Measurements from ENCODE around the gene IL4R. TPM values are rescaled to one million over a fixed set of nuclear protein-coding genes. Genes with fewer than 3 reads are reported as not detected.
"Not testable (repeated sequence)": the region's sequence is repeated elsewhere in the genome, so short reads cannot be mapped to it uniquely, and the experiment has no call there.

The IL4R gene
- total and polyA plus RNA-seq, 3 experiments from 2014 or later: 41.6 to 142 (median 140) TPM

DNA sequence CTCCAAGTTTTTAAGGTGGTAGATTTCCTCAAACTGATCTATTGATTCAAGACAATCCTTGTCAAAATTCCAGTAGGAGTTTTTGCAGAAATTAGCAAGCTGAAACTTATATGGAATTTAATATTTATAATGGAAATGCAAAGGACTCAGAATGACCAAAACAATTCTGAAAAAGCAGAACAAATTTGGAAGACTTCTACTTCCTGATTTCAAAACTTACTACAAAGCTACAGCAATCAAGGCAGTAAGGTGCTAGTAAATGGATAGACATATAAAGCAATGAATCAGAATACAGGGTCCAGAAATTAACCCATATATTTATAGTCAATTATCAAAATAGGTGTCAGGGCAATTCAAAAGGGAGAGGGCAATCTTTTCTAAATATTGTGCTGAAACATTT is 76.4 kb downstream of the IL4R start:
- Histone ChIP-seq H3K36me3 (ENCODE audit: insufficient read depth, low read length) (no peaks in the 10 kb centered on the region), H3K4me3 (ENCODE audit: low read length) (no peak overlapping the region), H3K27ac (ENCODE audit: low read depth, low read length) (no peak overlapping the region), H3K9me3 (ENCODE audit: low read length) (peaks cover 5% of the 10 kb centered on the region), H3K27me3 (ENCODE audit: insufficient read depth, low read length, poor library complexity, severe bottlenecking) (no peaks in the 10 kb centered on the region), H3K4me1 (ENCODE audit: insufficient read depth, low read length) (no peaks in the 10 kb centered on the region)
- Mint-ChIP-seq H3K9me3 (peaks cover 3 to 31% (median 22%) of the 10 kb centered on the region in 5 donors), H3K36me3 (peaks cover 0 to 35% (median 2%) of the 10 kb centered on the region in 3 donors), H3K27ac (no peak overlapping the region), H3K4me1 (peaks cover 13 to 17% (median 16%) of the 10 kb centered on the region in 3 donors), H3K4me3 (no peak overlapping the region), H3K27me3 (no peaks in the 10 kb centered on the region)
- DNase-seq: no peak
- ChIA-PET CTCF (no interaction called here), POLR2A (interaction anchor here (0.8 to 1.4 kb wide), 2 partner anchors 11 to 322 kb away, joined by 4 read pairs; no protein-coding TSS in a partner anchor)

DNA sequence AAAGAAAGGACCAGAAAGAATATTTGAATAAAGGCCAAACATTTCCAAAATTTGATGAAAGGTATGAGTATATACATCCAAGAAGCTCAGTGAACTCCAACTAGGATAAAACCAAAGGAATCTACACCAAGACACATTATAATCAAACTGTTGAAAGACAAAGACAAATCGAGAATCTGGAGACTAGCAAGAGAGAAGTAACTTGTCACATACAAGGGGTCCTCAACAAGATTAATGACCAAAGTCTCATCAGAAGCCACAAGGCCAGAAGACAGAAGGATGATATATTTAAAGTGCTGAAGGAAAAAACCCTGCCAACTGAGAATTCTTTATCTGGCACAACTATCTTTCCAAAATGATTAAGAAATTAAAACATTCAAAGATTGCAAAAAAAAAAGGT is 78.9 kb downstream of the IL4R start:
- Mint-ChIP-seq H3K27me3 (no peaks in the 10 kb centered on the region), H3K9me3 (peaks cover 3 to 31% (median 22%) of the 10 kb centered on the region in 5 donors), H3K4me1 (peaks cover 14 to 17% (median 16%) of the 10 kb centered on the region in 3 donors), H3K4me3 (no peak overlapping the region), H3K27ac (no peak overlapping the region), H3K36me3 (peaks cover 0 to 32% (median 4%) of the 10 kb centered on the region in 3 donors)
- H3K27ac ChIP-seq (ENCODE audit: low read depth, low read length): no peak overlapping the region
- no peak overlapping the region for H3K4me3 ChIP-seq (ENCODE audit: low read length)
- H3K27me3 ChIP-seq (ENCODE audit: insufficient read depth, low read length, poor library complexity, severe bottlenecking): no peaks in the 10 kb centered on the region
- DNase-seq: no peak
- peaks cover 5% of the 10 kb centered on the region for H3K9me3 ChIP-seq (ENCODE audit: low read length)
- H3K36me3 ChIP-seq (ENCODE audit: insufficient read depth, low read length): no peaks in the 10 kb centered on the region
- no peaks in the 10 kb centered on the region for H3K4me1 ChIP-seq (ENCODE audit: insufficient read depth, low read length)
- POLR2A ChIA-PET: no interaction called here
- CTCF ChIA-PET: interaction anchor here (1.0 kb wide), 1 partner anchor 15 kb away, joined by 3 read pairs; no protein-coding TSS in a partner anchor

DNA sequence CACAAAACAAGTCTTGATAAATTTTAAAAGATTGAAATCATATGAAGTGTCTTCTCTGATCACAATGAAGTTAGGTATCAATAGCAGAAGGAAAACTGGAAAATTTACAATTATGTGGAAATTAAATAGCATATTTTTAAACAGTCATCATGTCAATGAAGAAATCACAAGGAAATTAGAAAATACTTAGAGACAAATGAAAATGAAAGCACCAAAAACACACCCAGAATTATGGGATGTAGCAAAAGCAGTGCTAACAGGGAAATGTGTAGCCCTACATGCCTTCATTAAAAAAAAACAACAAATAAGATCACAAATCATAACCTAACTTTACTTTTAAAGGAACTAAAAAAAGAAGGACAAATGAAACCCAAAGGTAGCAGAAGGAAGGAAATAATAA is 80.7 kb downstream of the IL4R start:
- Mint-ChIP-seq H3K27me3 (no peaks in the 10 kb centered on the region), H3K9me3 (peaks cover 0 to 29% (median 22%) of the 10 kb centered on the region in 5 donors), H3K4me1 (peaks cover 16 to 23% (median 20%) of the 10 kb centered on the region in 3 donors), H3K27ac (peak overlapping the region in 3 of 8 donors; percentile 5 to 28 (median 17)), H3K36me3 (peaks cover 0 to 32% (median 4%) of the 10 kb centered on the region in 3 donors), H3K4me3 (no peak overlapping the region)
- Histone ChIP-seq H3K9me3 (ENCODE audit: low read length) (peaks cover 5% of the 10 kb centered on the region), H3K36me3 (ENCODE audit: insufficient read depth, low read length) (no peaks in the 10 kb centered on the region), H3K27me3 (ENCODE audit: insufficient read depth, low read length, poor library complexity, severe bottlenecking) (no peaks in the 10 kb centered on the region), H3K27ac (ENCODE audit: low read depth, low read length) (no peak overlapping the region), H3K4me1 (ENCODE audit: insufficient read depth, low read length) (no peaks in the 10 kb centered on the region), H3K4me3 (ENCODE audit: low read length) (no peak overlapping the region)
- POLR2A ChIA-PET: no interaction called here
- DNase-seq: no peak
- CTCF ChIA-PET: interaction anchor here (1.2 kb wide), 1 partner anchor 160 kb away, joined by 4 read pairs; no protein-coding TSS in a partner anchor

- CTCF ChIA-PET; H3K27me3 ChIP-seq (ENCODE audit: insufficient read depth, low read length, poor library complexity, severe bottlenecking); H3K4me3 ChIP-seq (ENCODE audit: low read length); H3K27me3 Mint-ChIP-seq; POLR2A ChIA-PET; DNase-seq; H3K27ac ChIP-seq (ENCODE audit: low read depth, low read length); H3K9me3 ChIP-seq (ENCODE audit: low read length); H3K36me3 ChIP-seq (ENCODE audit: insufficient read depth, low read length); H3K4me3 Mint-ChIP-seq: not testable (repeated sequence)
- Mint-ChIP-seq H3K27ac (peak overlapping the region in 5 of 8 donors; percentile 3 to 61 (median 42)), H3K4me1 (peaks cover 40 to 51% (median 44%) of the 10 kb centered on the region in 3 donors), H3K36me3 (peaks cover 7 to 19% (median 13%) of the 10 kb centered on the region in 3 donors), H3K9me3 (peaks cover 0 to 12% (median 9%) of the 10 kb centered on the region in 5 donors)
- peaks cover 18% of the 10 kb centered on the region for H3K4me1 ChIP-seq (ENCODE audit: insufficient read depth, low read length)
These were observed 84.6 kb downstream of the IL4R start for GRCh38 chr16:27398341-27398893.

DNA sequence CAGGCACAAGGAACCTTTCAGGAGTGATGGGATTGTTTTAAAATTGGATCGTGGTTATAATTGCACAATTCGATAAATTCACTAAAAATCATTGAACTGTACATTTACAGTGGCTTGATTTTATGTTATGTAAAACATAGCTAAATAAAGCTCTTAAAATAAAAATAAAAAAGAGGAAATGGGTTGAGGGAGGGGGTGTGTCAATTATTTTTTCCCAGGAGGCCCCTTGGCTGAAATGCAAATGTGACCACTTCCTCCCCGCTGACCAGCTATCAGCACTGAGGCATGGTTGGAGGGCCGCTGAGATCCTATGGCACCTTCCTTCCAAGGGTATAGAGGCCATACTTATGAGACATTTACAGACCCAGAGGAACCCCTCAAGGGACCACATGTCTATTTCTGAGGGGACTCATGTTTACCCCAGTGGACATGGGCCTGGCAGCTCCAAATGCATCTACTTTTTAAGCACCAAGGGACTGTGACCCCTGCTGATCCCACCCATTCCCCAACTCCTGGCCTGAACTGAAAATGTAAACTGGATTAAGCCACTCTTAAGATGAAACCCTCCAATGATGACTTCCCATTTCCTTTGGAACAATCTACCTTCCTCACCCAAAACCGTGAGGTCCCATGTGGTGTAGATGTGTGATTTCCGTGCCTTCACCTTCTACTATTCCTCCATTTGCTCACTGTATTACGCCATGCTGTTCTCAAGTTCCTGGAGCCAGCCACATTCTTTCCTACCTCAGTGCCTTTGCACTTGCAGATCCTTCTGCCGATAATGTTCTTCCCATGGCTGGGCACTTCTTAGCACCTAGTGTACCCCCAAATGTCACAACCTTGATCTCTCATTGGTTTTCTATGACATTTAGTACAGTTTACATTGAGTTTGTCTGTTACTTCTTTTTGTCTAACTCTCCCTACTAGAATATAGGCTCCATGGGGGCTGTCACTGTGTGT is 85.4 kb downstream of the IL4R start:
- Histone ChIP-seq H3K36me3 (ENCODE audit: insufficient read depth, low read length) (no peaks in the 10 kb centered on the region), H3K4me3 (ENCODE audit: low read length) (no peak overlapping the region), H3K27ac (ENCODE audit: low read depth, low read length) (no peak overlapping the region), H3K9me3 (ENCODE audit: low read length) (peaks cover 5% of the 10 kb centered on the region), H3K27me3 (ENCODE audit: insufficient read depth, low read length, poor library complexity, severe bottlenecking) (no peaks in the 10 kb centered on the region), H3K4me1 (ENCODE audit: insufficient read depth, low read length) (peaks cover 25% of the 10 kb centered on the region)
- Mint-ChIP-seq H3K27ac (peak overlapping the region; percentile 1 to 100 (median 40)), H3K4me3 (no peak overlapping the region), H3K27me3 (peaks cover 0 to 11% of the 10 kb centered on the region in 2 donors), H3K9me3 (peaks cover 0 to 9% (median 5%) of the 10 kb centered on the region in 5 donors), H3K4me1 (peaks cover 46 to 55% (median 50%) of the 10 kb centered on the region in 3 donors), H3K36me3 (peaks cover 7 to 19% (median 15%) of the 10 kb centered on the region in 3 donors)
- POLR2A ChIA-PET: no interaction called here
- CTCF ChIA-PET: interaction anchor here (1.6 kb wide), 1 partner anchor 48 kb away, joined by 5 read pairs; no protein-coding TSS in a partner anchor
- no peak for DNase-seq

- H3K36me3 Mint-ChIP-seq: peaks cover 6 to 23% (median 7%) of the 10 kb centered on the region in 3 donors
These were observed 86.2 kb downstream of the IL4R start for GRCh38 chr16:27399969-27400368.

DNA sequence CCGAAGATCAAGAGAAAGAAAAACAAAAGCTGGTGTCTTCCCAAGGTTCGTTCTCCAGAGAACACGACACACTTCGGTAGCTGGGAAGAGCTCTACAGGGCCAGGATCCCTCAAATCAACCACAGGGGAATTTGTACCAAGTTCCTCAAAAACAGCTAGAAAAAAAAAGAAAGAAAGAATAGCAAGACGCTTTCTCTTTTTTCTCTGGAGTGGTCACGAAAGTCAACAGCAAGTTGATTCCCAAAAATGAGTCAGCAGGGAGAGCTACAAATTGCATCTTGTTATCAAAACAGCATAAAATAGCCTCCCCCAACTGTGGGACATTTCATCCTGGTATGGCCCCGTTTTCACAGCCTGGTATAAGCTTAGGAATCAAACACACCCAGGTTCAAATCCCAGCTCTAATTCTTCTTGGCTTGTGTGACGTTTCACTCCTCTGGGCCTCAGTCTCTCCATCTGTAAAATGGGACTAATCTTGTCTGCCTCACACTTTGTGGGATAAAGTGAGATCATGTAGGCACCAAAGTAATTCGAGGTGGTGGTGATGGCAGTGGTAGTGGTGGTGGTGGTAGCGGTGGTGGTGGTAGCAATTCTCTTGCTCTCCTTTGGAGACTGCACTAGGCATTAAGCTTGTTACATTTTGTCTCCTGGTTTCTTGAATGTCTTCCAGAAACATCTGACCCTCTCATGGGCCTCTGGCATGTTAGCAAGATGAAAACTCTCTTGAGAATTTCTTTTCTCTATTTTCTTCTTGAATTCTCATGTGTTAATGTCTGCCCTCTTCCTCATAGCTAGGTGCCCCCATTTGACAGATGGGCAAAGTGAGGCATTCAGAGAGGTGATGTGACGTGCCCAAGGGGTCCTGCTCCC is 87.2 kb downstream of the IL4R start:
- H3K27ac Mint-ChIP-seq: peak overlapping the region; percentile 36 to 100 (median 100)
- Histone ChIP-seq H3K9me3 (ENCODE audit: low read length) (no peaks in the 10 kb centered on the region), H3K4me3 (ENCODE audit: low read length) (no peak overlapping the region), H3K36me3 (ENCODE audit: insufficient read depth, low read length) (no peaks in the 10 kb centered on the region), H3K27me3 (ENCODE audit: insufficient read depth, low read length, poor library complexity, severe bottlenecking) (no peaks in the 10 kb centered on the region), H3K27ac (ENCODE audit: low read depth, low read length) (peak overlapping the region; percentile 92), H3K4me1 (ENCODE audit: insufficient read depth, low read length) (peaks cover 39% of the 10 kb centered on the region)
- peaks cover 0 to 26% (median 3%) of the 10 kb centered on the region in 3 donors for H3K36me3 Mint-ChIP-seq
- H3K4me1 Mint-ChIP-seq: peaks cover 55 to 67% (median 57%) of the 10 kb centered on the region in 3 donors
- H3K27me3 Mint-ChIP-seq: peaks cover 0 to 13% of the 10 kb centered on the region in 2 donors
- peak overlapping the region in 6 of 7 donors; percentile 37 to 100 (median 96) for H3K4me3 Mint-ChIP-seq
- ChIA-PET CTCF (interaction anchor here (0.7 to 2.9 kb wide), 10 partner anchors 14 to 222 kb away, joined by 3 to 9 read pairs (median 4); no protein-coding TSS in a partner anchor), POLR2A (interaction anchor here (0.7 to 1.6 kb wide), 10 partner anchors 10 to 197 kb away, joined by 3 to 10 read pairs (median 4); partner anchors contain the start of gene KDM8)
- no peaks in the 10 kb centered on the region for H3K9me3 Mint-ChIP-seq
- DNase-seq: no peak

More at GRCh38 chr16:27399969-27400368, 86.2 kb downstream of the IL4R start:
- H3K4me3 Mint-ChIP-seq: no peak overlapping the region
- H3K9me3 ChIP-seq (ENCODE audit: low read length): no peaks in the 10 kb centered on the region
- H3K27me3 Mint-ChIP-seq: peaks cover 0 to 13% of the 10 kb centered on the region in 2 donors
- peak overlapping the region in 4 of 8 donors; percentile 2 to 100 (median 74) for H3K27ac Mint-ChIP-seq
- H3K27me3 ChIP-seq (ENCODE audit: insufficient read depth, low read length, poor library complexity, severe bottlenecking): no peaks in the 10 kb centered on the region
- H3K9me3 Mint-ChIP-seq: peaks cover 0 to 2% (median 0%) of the 10 kb centered on the region in 5 donors
- CTCF ChIA-PET: interaction anchor here (1.3 to 2.9 kb wide), 6 partner anchors 25 to 221 kb away, joined by 4 to 9 read pairs (median 5); no protein-coding TSS in a partner anchor
- H3K27ac ChIP-seq (ENCODE audit: low read depth, low read length): no peak overlapping the region
- H3K4me1 ChIP-seq (ENCODE audit: insufficient read depth, low read length): peaks cover 32% of the 10 kb centered on the region
- peaks cover 52 to 59% (median 54%) of the 10 kb centered on the region in 3 donors for H3K4me1 Mint-ChIP-seq
- H3K36me3 ChIP-seq (ENCODE audit: insufficient read depth, low read length): no peaks in the 10 kb centered on the region
- no peak overlapping the region for H3K4me3 ChIP-seq (ENCODE audit: low read length)
- POLR2A ChIA-PET: interaction anchor here (0.9 to 1.3 kb wide), 4 partner anchors 9 to 47 kb away, joined by 3 to 4 read pairs (median 4); no protein-coding TSS in a partner anchor
- no peak for DNase-seq
